ENCODE data around the gene SMURF2.
A peak's percentile ranks its signal among the peaks of the same experiment; 100 is the strongest.
"Not testable (repeated sequence)": the region's sequence is repeated elsewhere in the genome, so short reads cannot be mapped to it uniquely, and the experiment has no call there.

Gene SMURF2

DNA sequence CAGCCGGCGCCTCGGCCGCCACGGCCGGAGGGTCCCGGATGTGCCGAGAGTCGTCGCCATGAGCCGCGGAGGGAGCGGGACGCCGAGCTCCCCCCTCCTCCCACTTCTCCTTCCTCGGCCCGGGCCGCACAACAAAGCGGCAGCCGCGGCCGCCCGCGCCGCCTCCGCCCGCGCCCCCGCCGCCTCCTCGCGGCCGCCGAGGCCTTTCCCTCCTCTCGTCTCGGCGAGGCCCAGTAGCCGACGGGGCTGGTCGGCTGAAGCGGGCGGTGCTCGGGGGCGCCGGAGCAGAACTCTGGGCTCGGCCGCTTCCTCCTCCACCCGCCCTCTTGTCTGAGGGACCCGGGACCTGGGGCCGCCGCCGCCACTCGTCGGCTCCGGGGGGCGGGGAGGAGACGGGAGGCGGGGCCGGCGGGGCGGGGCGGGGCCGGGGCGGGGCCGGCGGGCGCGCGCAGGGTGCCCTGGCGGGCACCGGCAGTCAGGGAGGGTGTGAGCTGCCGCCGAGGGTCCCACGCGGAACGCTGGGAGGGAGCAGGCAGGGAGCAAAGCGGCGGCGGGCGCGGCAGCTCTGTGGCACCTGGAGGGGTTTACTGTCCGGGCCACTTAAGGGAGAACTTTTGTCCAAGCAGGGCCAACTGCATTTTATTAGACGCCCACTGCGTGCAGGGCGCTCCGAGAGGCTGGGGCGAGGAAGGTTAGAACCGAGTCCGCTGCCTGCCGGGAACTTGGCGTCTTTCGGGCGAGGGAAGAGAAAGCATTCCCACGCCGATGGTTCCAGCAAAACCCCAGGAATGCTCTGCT, at the start of gene SMURF2:
SMURF2 (minus strand) TSS at position 332 of the 798 bp plus-strand sequence. CDS start 427 bp downstream, outside the sequence.
- peak; percentile 93 for DNase-seq (ENCODE audit: low spot score)

DNA sequence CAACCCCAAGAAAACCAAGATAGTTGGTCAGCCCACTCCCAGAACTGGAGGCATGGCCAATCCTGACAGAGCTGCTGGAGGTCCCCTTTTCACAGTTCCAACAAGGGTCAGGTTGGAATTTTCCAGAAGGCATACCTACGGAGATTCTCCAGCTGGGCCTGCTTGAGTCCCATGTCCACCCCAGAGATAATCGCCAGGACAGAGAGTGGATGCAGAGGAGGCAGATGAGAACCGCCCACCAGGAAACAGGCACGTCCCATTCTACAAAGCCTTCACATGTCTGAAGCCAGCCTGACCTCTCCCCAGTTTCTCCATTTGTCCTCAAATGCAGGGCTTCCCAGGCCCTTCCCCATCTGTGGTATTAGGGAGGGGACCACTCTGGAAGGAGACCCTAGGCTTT, 47.4 kb upstream of the SMURF2 start:
- DNase-seq (ENCODE audit: low spot score), result no peak

DNA sequence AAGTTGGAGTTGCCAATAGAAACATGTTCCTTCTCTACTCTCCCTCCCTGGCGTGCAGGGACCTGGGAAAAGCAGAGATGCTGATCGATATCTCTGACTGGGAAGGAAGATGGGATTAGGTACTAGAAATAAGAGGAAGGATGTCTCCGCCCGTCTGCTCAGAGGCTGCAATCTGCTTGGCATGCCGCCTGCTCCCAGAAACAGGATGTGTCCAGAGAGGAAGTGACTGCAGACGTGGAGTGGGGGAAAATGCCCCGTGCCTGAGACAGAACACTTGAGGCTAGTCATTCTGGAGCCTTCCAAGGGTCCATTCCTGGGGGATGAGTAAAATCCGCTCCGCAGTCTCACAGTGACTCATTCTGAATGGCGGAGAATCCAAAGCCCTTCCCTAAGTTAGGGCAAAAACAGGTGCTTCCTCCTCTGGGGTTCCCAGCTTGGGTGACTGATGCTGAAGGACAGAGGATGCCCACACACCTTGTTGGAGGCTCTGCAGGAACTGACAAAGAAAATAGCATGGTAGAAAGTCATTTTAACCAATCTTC, 45.0 kb upstream of the SMURF2 start:
- peak; percentile 96 for DNase-seq (ENCODE audit: low spot score)

DNA sequence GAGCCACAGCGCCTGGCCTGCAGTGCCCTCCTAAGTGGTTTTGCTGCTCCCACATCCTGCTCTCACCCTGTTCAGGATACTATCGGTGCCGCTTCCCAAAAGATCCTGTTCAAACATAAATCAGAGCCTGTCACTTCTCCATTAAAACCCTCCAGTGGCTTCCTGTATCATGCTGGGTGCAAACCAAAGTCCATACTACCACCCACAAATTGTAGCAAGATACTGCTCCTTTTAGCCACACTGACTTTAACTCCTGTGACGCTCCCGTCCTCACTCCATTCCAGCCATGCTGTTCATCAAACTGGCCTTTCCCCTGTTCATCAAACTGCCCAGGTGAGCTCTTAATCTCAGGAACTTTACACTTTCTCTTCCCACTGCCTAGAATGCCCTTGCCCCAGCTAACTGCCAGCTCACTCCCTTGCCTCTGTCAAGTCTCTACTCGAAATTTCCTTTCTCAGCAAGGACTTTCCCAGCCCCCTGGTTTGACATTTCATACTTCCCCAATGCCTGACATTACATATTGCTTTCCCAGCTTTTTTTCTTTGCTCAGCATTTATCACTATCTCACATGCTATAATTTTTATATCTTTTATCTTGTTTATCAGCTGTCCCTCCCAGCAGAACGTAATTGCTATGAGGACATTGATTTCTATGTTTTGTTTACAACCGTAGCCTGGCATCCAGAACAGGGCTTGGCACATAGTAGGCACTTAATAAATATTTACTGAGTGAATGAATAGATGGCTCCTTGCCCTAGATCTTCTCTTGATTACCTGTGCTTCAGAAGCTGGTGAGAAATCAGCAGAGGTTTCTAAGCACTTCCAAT, 44.3 kb upstream of the SMURF2 start:
- DNase-seq (ENCODE audit: low spot score), result no peak

GRCh38 chr17:64702815-64703214, 40.7 kb upstream of the SMURF2 start:
- DNase-seq (ENCODE audit: low spot score), result no peak

DNA sequence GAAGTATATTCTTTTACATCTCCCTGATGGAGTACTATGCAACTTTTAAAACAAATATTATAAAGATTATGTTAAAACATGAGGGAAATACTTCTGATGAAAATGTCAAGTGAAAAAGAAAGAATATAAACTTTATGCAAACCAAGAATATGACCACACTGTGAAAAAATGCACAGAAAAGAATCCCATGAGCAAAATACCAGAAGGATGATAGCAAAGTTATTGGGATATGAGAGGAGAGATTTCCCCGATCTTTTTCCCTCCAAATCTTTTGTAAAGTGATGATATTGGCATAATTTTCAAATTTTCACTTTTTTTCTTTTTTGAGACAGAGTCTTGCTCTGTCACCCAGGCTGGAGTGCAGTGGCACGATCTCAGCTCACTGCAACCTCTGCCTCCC, 36.6 kb upstream of the SMURF2 start:
- peak; percentile 35 for DNase-seq (ENCODE audit: low spot score)

GRCh38 chr17:64694207-64694606, 32.1 kb upstream of the SMURF2 start:
- DNase-seq (ENCODE audit: low spot score), result no peak

DNA sequence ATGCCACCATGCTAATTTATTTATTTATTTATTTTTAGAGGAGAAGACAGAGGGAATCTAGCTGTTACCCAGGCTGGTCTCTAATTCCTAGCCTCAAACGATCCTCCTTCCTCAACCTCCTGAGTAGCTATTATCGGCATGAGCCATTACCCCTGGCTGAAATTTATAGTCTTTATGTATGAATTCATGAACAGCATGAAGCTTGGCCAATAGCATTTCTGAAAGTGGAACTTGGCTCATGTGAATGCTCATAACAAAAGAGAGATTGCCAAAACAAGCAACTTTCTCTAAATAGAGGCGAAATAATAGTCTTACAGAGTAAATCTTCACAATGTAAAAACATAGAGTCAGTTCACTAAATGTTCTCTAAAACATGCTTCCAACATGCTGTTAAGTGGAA, 30.1 kb upstream of the SMURF2 start:
- no peak for DNase-seq (ENCODE audit: low spot score)

DNA sequence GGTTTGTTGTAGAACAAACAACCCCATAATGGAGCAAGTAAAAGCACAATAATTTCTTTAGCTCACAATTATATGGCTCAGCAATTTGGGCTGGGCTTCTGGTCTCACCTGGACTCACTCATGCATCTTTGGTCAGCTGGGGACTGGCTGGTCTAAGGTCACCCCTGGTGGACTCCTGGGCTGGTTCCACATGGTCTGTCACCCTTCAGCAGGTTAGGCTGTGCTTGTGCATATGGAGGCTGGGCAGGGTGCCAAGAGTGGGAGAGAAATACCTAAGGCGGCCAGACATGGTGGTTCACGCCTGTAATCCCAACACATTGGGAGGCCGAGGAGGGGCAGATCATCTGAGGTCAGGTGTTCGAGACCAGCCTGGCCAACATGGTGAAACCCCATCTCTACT, 27.0 kb upstream of the SMURF2 start:
- no peak for DNase-seq (ENCODE audit: low spot score)

DNA sequence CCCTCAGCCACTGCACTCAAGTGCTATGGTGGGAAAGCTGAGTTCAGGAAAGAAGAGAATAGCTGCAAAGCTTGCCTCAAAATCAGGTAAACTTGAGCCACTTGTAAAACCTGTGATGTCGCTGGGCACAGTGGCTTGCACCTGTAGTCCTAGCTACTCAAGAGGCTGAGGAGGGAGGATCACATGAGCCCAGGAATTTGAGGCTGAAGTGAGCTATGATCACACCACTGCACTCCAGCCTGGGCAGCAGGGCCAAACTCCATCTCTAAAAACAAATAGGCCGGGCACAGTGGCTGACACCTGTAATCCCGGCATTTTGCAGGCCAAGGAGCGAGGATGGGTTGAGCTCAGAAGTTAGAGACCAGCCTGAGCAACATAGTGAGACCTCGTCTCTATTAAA, 26.4 kb upstream of the SMURF2 start:
- DNase-seq (ENCODE audit: low spot score), result no peak

- peak; percentile 81 for DNase-seq (ENCODE audit: low spot score)
Measured at GRCh38 chr17:64687961-64688360, 25.9 kb upstream of the SMURF2 start.

DNA sequence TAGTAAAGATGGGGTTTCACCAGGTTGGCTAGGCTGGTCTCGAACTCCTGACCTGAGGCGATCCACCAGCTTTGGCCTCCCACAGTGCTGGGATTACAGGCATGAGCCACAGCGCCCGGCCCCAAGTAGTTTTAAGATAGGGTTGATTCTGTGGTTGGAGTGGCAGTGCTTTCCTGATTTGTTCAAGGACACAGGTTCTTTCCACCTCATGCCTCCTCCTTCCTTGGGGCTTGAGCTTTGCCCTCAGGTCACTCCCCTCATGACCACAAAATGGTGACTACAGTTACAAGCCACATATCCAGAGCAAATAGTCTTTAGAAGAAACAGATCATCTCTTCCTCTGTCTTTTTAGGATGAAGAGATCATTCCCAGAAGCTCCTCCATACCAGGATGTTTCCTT, 25.3 kb upstream of the SMURF2 start:
- no peak for DNase-seq (ENCODE audit: low spot score)

GRCh38 chr17:64686705-64687104, 24.6 kb upstream of the SMURF2 start:
- no peak for DNase-seq (ENCODE audit: low spot score)

DNA sequence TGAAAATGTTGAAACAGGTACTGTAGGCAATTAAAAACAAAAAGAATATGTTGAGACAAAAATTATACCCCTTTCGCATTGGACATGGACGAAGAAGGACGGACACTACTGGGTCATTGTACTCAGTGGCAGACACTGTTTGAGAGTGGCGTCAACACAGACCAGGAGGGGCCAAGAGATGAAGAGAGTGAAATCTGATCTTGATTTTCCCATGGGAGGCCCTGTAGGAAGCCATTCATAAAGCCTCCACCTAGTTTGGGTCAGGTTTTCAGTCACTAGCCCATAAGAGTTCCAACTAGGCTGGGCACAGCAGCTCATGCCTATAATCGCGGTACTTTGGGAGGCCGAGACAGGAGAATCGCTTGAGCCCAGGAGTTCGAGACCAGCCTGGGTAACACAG, 23.6 kb upstream of the SMURF2 start:
- no peak for DNase-seq (ENCODE audit: low spot score)

DNA sequence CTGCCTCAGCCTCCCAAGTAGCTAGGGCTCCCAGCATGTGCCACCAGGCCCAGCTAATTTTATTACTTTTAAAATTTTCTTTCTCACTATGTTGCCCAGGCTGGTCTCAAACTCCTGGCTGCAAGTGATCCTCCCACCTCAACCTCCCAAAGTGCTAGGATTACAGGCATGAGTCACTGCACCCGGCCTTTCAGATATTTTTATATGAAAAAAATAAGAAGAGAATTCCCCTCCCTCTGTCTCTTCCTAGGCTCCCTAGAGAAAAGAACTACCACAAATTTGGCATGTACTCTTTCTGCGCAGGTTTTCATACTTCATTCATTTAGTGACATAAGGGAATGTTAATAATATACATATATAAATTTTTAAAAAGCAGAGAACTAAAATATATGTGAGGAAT, 21.7 kb upstream of the SMURF2 start:
- DNase-seq (ENCODE audit: low spot score), result peak; percentile 7

GRCh38 chr17:64682261-64683181, 20.4 kb upstream of the SMURF2 start:
- peak; percentile 28 for DNase-seq (ENCODE audit: low spot score)

GRCh38 chr17:64679710-64680216, 17.7 kb upstream of the SMURF2 start:
- DNase-seq (ENCODE audit: low spot score), result peak; percentile 86

GRCh38 chr17:64676763-64677162, 14.7 kb upstream of the SMURF2 start:
- no peak for DNase-seq (ENCODE audit: low spot score)

DNA sequence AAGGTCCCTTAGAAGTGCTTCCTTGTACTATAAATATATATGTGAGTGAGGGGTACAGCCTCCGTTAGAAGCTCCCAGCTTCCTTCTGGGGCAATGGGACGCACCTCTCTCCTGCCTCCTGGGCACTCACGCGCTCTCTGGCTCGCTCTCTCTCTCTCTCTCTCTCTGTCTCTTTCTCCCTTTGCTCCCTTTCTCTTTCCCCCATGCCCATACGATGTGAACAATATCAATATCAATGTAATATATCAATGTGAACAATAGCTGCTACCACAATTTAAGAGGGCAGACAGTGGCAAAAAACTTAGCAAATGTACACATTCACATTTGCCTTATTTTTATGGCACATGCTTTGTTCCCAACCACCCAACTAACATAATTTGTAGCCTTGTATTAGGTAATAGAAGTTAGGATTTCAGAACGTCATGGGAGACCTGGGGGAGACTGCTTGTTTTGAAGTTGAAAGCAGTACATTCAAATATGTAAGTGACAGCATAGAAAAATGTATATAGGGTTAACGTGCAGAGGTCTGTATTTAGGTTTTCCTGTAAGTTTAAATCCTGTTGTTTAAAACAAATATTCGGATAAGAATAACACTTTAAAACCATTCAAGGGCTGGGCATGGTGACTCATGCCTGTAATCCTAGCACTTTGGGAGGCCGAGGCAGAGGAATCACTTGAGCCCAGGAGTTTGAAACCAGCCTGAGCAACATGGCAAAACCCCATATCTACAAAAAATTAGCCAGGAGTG, 8.9 kb upstream of the SMURF2 start:
- DNase-seq (ENCODE audit: low spot score), result not testable (repeated sequence)

DNA sequence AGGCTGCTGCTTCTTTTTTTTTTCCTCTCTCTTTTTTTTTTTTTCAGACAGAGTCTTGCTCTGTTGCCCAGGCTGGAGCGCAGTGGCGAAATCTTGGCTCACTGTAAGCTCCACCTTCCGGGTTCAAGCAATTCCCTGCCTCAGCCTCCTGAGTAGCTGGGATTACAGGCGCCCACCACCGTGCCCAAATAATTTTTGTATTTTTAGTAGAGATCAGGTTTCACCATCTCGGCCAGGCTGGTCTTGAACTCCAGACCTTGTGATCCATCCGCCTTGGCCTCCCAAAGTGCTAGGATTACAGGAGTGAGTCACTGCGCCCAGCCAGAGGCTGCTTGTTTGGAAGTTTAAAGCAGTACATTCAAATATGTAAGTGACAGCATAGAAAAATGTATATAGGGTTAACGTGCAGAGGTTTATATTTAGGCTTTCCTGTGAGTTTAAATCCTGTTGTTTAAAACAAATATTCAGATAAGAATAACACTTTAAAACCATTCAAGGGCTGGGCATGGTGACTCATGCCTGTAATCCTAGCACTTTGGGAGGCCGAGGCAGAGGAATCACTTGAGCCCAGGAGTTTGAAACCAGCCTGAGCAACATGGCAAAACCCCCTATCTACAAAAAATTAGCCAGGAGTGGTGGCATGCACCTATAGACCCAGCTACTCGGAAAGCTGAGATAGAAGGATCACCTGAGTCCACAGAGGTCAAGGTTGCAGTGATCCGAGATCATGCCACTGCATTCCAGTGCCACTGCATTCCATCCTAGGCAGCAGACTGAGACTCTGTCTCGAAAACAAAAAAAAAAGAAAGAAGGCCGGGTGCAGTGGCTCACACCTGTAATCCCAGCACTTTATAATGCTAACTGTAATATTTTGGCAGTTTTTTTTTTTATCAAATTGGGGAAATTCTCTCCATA, 6.0 kb upstream of the SMURF2 start:
- DNase-seq (ENCODE audit: low spot score), result not testable (repeated sequence)

All from AG20443 (cell line).